Measurements from ENCODE around the gene MAFF.

The MAFF gene

GRCh38 chr22:38228326-38228872 lies 26.6 kb downstream of the MAFF start:
- Mint-ChIP-seq H3K9me3 (no peaks in the 10 kb centered on the region), H3K4me3 (no peak overlapping the region), H3K36me3 (ENCODE audit: low read depth) (peaks cover 34% of the 10 kb centered on the region), H3K27me3 (ENCODE audit: low read depth) (no peaks in the 10 kb centered on the region), H3K4me1 (no peaks in the 10 kb centered on the region), H3K27ac (no peak overlapping the region)
- TF ChIP-seq CTCF (IDR thresholded peaks at IDR 0.05; ENCODE audit: unreplicated experiment in 3 of 3) = no peak

- no peaks in the 10 kb centered on the region for H3K9me3 Mint-ChIP-seq
- no peak overlapping the region for H3K4me3 Mint-ChIP-seq
- TF ChIP-seq CTCF (IDR thresholded peaks at IDR 0.05; ENCODE audit: unreplicated experiment in 3 of 3) = no peak
- no peaks in the 10 kb centered on the region for H3K4me1 Mint-ChIP-seq
- no peak overlapping the region for H3K27ac Mint-ChIP-seq
- H3K36me3 Mint-ChIP-seq (ENCODE audit: low read depth) = peaks cover 37% of the 10 kb centered on the region
- H3K27me3 Mint-ChIP-seq (ENCODE audit: low read depth) = no peaks in the 10 kb centered on the region
Measured at GRCh38 chr22:38228873-38229740, 27.3 kb downstream of the MAFF start.

GRCh38 chr22:38230108-38230825 lies 28.5 kb downstream of the MAFF start:
- H3K27me3 Mint-ChIP-seq (ENCODE audit: low read depth) = no peaks in the 10 kb centered on the region
- no peaks in the 10 kb centered on the region for H3K4me1 Mint-ChIP-seq
- H3K27ac Mint-ChIP-seq = no peak overlapping the region
- no peak overlapping the region for H3K4me3 Mint-ChIP-seq
- TF ChIP-seq CTCF (IDR thresholded peaks at IDR 0.05; ENCODE audit: unreplicated experiment in 3 of 3) = peak in 1 of 3 experiments; percentile 24
- peaks cover 43% of the 10 kb centered on the region for H3K36me3 Mint-ChIP-seq (ENCODE audit: low read depth)
- no peaks in the 10 kb centered on the region for H3K9me3 Mint-ChIP-seq

- Mint-ChIP-seq H3K36me3 (ENCODE audit: low read depth) (peaks cover 46% of the 10 kb centered on the region), H3K27me3 (ENCODE audit: low read depth) (no peaks in the 10 kb centered on the region), H3K4me1 (no peaks in the 10 kb centered on the region), H3K27ac (no peak overlapping the region), H3K9me3 (no peaks in the 10 kb centered on the region), H3K4me3 (no peak overlapping the region)
- TF ChIP-seq CTCF (IDR thresholded peaks at IDR 0.05; ENCODE audit: unreplicated experiment in 3 of 3) = no peak
Measured at GRCh38 chr22:38230916-38231315, 29.1 kb downstream of the MAFF start.

GRCh38 chr22:38232196-38232595 lies 30.4 kb downstream of the MAFF start:
- Mint-ChIP-seq H3K36me3 (ENCODE audit: low read depth) (peaks cover 59% of the 10 kb centered on the region), H3K4me3 (no peak overlapping the region), H3K27ac (no peak overlapping the region), H3K4me1 (no peaks in the 10 kb centered on the region), H3K9me3 (no peaks in the 10 kb centered on the region), H3K27me3 (ENCODE audit: low read depth) (no peaks in the 10 kb centered on the region)
- TF ChIP-seq CTCF (IDR thresholded peaks at IDR 0.05; ENCODE audit: unreplicated experiment in 3 of 3) = no peak
